GM21423 (cell line): ENCODE measurements around the gene TRIM5.
"Not testable (repeated sequence)": the region's sequence is repeated elsewhere in the genome, so short reads cannot be mapped to it uniquely, and the experiment has no call there.

Source experiments
- ATAC-seq: cut with Tn5 transposase; IDR thresholded peaks from one replicate; pipeline ENCODE4 v1.9.1; 2021; ENCODE audit warnings: mild to moderate bottlenecking, moderate library complexity; ENCODE audit not compliant: unreplicated experiment

TRIM5 gene

DNA sequence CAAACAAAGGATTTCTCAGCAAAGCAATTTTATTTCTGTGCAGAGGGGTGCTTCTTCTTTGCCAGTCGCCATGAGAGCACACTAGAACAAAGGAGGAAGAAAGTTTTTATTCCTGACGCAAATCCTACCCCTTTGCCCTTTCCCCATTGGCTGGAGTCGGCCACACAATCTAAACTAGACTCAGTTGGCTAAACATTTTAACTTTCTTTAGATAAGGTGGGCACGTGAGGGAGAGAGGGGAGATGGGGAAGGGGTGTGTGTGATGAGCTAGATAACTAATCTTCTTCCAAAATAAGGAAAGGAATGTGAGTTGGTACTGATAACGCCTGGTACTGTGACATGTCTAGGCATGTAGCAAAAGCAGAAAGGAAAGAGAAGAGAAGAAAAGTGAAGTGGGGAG, 5.3 kb upstream of the TRIM5 start:
- no peak for ATAC-seq

DNA sequence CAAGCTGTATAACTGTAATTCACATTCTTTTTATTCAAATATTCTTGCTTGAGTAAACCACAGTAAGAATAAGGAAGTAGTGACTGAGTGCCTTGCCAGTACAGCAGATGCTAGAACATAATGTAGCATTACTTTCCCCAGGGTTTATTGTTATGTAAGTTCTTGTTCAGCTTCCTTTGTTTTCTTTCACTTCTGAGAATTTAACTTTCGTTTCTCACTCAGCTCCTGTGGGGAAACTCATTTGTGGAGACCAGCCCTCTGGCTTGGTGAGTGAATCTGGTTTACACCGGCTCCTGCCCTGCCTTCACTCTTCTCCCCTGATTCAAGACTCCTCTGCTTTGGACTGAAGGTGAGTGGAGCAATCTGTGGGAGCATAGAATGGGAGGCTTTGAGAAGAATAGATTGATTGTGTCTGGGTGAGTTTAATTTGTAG, 4.7 kb upstream of the TRIM5 start, which contains the start of gene TRIM22:
Gene TRIM22 (plus strand): TSS at position 240 of the 433 bp plus-strand sequence. CDS start 6,443 bp downstream, outside the sequence.
- ATAC-seq = peak; percentile 77

DNA sequence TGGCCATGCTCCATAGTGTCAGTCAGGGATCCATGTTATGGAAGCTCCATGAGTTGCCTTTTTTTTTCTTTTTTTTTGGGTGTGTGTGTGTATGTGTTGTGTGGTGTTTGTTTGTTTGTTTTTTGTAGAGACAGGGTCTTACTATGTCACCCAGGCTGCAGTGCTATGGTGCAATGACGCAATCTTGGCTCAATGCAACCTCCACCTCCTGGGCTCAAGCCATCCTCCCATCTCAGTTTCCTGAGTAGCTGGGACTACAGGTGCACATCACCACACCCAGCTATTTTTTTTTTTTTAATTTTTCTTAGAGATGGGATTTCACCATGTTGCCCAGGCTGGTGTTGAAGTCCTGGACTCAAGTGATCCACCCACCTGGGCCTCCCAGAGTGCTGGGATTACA, 3.6 kb upstream of the TRIM5 start:
- no peak for ATAC-seq

DNA sequence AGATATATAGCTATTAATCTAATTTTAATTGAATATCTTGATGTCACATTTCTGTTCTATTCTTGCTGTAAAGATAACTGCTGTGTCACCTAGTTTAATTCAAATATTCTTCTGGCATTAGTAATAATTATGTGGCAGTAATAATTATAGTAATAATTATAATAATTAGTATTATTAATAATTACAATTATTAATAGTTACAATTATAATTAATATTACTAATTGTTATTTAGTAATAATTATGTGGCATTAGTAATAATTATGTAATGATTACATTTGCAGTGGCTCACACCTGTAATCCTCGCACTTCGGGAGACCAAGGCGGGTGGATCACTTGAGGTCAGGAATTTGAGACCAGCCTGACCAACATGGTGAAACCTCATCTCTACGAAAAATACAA, 1.6 kb upstream of the TRIM5 start:
- ATAC-seq = no peak

DNA sequence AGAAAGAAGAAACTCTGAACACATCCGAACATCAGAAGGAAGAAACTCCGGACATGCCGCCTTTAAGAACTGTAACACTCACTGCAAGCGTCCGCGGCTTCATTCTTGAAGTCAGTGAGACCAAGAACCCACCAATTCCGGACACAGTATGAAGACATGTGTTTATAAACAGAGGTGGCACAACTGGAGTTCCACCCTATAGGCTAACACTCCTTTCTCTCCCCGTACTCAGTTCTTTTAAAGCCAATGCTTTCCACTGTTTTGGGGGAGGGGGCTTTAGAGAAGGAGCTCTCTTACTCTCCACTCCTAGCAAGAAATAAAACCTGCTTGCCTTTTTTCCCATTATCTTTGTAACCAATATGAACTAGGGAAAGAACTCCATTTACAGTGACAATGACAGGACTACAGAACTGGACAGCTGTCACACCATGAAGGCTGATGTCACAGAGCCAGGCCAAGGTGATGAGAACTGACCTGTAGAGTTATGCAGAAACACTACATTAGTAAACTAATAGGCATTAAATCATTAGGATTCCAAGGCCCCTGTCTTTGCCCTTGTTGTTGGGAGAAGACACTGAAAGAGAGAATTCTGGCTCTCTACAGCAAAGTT, 733 bp downstream of the TRIM5 start:
- ATAC-seq = no peak

DNA sequence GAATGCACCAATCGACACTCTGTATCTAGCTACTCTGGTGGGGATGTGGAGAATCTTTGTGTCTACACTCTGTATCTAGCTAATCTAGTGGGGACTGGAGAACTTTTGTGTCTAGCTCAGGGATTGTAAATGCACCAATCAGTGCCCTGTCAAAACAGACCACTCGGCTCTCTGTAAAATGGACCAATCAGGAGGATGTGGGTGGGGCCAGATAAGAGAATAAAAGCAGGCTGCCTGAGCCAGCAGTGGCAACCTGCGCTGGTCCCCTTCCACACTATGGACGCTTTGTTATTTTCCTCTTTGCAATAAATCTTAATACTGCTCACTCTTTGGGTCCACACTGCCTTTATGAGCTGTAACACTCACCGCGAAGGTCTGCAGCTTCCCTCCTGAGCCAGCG, 1.3 kb downstream of the TRIM5 start:
- not testable (repeated sequence) for ATAC-seq

DNA sequence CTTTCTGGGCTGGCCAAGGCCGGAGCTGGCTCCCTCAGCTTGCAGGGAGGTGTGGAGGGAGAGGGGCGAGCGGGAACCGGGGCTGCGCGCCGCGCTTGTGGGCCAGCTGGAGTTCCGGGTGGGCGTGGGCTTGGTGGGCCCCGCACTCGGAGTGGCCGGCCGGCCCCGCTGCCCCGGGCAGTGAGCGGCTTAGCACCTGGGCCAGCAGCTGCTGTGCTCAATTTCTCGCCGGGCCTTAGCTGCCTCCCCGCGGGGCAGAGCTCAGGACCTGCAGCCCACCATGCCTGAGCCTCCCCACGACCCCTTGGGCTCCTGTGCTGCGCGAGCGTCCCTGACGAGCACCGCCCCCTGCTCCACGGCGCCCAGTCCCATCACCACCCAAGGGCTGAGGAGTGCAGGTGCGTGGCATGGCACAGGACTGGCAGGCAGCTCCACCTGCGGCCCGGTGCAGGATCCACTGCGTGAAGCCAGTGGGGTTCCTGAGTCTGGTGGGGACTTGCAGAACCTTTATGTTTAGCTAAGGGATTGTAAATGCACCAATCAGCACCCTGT, 1.9 kb downstream of the TRIM5 start:
- not testable (repeated sequence) for ATAC-seq

DNA sequence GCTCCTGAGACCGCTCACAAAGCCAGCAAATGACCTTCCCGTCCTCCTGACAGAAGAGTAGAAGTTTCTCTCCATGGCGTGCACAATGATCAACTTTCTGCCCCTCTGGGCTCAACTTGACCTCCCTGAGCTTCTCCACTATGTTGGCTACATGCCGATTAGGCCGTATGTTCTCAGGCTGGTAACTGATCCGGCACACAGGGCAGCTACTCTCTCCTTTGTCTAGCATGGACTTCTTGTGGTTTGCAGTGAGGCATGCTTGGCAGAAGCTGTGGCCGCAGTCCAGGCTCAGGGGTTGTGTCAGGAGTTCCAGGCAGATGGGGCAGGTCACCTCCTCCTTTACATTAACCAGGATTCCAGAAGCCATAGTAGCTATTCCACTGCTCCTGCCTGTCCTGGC, 5.1 kb downstream of the TRIM5 start:
- no peak for ATAC-seq

DNA sequence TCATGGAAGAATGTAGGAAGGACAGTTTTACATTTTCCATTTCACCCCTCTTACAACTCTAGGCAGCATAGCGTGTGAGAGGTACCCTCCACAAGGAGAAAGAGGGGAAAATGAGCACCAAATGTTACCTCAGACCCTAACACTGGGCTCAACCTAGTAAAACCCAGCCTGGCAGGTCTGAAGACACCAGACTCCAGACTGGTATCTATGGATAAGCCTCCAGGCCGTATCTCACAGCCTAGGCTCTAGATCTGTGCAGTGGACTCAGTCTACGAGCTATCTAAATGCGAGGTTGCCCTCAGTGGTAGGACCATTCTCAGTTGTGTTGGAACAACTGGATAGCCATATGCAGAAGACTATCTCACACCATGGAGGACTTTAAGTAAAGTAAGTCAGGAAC, 10.5 kb downstream of the TRIM5 start:
- no peak for ATAC-seq

DNA sequence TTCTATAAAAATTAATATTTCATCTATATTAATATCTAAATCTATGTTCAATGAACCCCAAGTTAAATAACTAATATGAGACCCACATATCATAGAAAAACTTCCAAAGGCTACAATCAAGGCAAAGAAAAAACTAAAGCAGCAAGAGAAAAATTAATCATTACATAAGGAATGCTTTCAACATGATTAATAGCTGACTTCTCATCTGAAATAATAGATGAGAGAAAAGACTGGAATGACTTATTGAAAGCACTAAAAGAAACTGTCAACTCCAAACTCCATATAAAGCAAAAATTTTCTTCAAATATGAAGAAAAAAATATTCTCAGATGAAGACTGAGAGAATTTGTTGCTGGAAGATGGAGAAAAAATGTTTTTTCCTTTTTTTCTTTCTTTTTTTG, 13.0 kb downstream of the TRIM5 start:
- ATAC-seq = no peak

DNA sequence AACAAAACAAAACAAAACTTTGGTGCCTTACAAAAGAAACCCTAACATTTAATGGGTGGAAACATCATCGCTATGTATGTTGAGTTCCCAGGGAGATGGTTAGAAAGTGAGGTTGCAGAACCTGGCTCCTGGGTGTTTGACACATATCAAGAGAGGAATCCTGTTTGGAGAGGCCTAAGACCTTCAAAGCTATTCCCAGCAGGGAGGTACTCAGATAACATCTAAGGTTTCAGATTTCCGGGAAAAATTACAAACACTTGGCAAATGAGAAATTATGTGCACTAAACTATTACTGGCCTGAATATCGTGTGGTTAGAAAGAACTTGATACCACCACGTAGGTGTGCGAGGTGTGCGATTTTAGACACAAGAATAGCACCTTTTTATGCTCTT, 18.5 kb downstream of the TRIM5 start:
- no peak for ATAC-seq

DNA sequence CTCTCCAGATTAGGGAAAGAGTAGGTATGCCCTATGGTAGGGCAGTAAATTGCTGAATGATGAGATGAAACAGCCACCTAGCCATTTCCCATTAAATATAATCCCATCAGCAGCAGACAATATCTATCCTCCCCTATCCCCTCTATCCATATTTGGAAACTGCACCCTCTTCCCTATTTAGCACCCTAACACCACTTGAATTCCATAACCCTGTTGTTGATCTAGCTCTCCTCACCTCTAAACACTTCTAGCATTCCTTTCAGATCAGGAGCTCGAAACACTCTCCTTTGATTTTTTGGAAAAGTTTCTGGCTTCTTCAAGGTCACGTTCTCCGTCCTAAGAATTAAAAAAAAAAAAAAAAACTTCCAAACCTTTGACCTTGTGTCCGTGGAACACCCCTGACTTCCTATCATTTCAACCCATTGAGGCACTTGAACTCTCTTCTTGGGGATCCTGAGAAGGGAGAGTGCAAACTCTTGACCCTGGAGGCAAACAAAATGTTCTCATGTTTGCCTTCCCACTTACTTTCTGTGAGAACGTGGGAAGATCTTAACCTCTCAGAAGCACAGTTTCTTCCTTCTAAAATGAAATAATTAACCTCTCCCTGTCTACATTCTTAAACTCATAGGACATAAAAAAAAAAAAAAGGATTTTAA, 19.0 kb downstream of the TRIM5 start:
- ATAC-seq = no peak

DNA sequence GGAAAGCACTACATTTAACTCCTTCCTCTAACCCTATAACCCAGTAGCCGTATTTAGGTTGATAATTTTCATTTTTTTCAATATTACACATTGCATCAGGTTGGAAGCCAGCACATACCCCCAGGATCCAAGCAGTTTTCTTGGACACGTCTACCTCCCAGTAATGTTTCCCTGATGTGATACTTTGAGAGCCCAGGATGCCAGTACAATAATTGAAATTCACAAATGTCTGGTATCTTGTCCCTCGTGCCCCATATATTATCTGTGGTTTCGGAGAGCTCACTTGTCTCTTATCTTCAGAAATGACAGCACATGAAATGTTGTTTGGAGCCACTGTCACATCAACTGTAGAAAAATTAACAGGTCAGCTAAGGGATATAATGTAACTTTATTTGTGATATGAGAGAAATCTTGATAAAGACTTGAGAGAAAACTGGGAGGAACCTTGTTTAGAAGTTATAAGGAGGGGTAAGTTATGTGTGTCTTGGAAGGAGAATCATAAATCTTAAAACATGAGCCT, 19.8 kb downstream of the TRIM5 start:
- ATAC-seq = no peak

DNA sequence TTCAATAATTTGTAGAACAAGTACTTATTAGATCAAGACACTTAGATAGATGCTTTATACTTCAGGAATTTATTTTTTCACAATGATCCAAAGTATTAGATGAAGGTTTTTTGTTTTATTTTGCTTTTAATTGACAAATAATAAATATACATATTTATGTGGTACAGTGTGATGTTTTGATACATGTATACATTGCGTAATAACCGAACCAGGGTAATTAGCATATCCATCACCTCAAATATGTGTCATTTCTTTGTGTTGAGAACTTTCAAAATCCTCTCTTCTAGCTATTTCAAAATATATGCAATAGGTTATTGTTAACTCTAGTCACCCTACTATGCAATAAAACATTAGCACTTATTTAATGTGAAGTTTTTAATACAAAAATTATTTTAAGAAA, 21.4 kb downstream of the TRIM5 start:
- no peak for ATAC-seq

DNA sequence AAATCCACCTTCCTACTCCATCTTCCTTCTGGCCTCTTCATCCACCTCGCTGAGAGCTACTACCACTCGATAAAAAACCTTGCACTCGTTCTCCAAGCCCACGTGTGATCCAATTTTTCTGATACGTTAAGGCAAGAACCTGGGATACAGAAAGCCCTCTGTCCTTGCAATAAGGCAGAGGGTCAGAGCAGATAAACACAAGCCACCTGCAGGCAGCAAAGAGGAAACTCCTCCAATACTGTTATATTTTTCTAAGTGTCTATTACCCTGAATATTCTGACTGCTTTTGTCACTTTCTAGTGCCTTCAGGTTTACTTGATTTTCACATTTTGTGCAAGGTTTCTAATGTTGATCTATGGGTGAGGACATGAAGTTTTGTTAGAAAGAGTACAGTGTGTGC, 26.6 kb downstream of the TRIM5 start:
- no peak for ATAC-seq

DNA sequence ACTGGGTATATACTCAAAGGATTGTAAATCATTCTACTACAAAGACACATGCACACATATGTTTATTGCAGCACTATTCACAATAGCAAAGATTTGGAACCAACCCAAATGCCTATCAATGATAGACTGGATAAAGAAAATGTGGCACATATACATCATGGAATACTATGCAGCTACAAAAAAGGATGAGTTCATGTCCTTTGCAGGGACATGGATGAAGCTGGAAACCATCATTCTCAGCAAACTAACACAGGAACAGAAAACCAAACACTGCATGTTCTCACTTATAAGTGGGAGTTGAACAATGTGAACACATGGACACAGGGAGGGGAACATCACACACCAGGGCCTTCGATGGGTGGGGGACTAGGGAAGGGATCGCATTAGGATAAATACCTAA, 27.9 kb downstream of the TRIM5 start:
- ATAC-seq = not testable (repeated sequence)

DNA sequence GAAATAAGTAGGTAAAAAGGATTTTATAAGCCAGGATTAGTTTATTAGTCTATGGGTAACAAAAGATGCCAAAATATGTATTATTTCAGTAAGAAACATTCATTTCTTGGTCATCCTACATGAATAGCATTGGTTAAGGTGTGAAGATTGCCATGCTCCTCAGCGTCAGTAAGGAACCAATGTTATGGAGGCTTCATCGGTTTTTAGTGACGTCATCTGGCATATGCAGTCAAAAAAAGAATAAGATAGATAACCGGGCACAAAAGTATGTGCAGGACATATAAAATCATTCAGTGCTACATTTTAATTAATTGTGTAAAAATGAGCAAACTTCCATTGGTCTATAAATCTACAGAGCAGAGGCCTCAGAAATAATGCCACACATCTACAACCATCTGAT, 29.4 kb downstream of the TRIM5 start:
- no peak for ATAC-seq

DNA sequence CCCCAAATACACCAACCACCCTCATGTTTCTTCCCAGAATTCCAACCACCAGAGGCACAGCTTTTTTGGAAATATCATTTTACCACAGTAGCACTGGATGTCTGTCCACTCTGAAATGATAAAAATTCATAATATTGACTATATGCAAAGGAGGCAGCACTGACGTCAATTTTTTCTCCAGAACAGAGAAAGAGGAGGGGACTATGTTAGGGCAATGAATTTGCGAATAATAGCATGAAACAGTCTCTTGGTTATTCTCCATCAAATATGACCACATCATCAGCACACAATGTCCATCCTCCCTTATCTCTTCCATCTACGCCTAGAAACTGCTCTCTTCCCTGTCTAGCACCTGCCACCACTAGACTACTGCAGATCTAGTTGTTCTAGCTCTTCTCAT, 38.7 kb downstream of the TRIM5 start:
- no peak for ATAC-seq

DNA sequence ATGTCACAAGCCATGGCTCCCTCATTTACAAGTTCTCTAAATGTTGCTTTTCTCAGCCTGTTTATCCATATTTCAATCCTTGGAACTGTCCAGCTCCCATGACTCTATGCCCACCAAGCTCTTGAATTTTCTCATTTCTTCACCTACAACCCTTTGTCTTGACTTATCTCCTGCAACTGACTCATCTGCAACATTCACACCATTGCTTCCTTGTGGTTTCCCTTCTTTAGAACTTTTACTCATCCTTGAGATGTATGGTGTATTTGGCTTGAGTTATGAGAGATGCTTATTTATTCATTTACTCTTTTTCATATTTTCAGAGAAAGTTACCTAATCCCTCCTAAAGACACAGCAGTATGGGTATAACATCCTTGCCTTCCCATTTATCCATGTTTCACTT, 41.3 kb downstream of the TRIM5 start:
- ATAC-seq = no peak

DNA sequence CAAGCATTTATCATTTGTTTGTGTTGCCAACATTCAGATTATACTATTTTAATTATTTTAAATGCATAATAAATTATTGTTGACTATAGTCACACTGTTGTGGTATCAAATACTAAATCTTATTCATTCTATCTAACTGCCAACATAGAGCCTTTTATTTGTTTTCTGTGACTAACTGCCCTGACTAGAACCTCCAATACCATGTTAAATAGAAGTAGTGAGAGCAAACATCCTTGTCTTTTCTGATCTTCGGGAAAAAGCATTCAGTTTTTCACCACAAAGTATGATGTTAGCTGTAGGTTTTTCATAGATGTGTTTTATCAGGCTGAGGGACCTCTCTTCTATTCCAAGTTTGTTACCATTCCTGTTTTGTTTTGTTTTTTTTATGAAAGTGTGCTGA, 44.9 kb downstream of the TRIM5 start:
- ATAC-seq = no peak

DNA sequence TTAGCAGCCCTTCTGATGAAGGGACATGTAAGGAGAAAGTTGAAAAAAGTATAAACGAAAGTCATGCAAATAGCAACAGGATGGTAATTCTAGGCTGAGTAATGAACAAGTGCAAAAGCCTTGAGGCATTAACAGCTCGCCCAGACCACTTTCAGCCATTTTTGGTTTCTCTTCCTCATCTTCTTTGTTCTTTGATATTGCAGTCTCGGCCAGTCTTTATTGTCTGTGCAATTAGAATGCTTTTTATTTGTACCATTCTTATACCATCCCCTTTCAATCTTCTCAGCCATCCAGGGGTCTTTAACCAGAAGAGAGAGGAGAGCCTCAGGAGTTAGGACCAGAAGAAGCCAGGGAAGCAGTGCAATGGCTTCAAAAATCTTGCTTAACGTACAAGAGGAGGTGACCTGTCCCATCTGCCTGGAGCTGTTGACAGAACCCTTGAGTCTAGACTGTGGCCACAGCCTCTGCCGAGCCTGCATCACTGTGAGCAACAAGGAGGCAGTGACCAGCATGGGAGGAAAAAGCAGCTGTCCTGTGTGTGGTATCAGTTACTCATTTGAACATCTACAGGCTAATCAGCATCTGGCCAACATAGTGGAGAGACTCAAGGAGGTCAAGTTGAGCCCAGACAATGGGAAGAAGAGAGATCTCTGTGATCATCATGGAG, 52.8 kb downstream of the TRIM5 start:
- peak; percentile 94 for ATAC-seq

DNA sequence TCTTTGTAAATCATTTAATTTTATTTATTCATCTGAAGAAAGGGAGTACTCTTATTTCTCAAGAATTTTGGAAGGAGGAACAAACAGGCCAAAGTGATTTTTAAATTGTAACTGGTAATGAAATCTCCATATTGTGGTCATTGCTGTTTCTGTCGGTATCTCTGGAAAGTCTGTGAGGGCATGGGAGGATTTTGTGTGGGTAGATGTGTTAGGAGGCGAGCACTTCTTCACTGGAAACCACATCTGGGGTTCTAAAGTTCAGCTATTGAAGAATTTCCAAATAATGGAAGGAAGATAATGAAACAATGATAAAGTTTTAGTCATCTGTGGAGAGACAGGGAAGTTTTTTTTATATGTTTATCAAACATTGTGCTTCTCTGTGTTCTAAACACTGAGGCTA, 53.5 kb downstream of the TRIM5 start:
- no peak for ATAC-seq
